NCI-H187 treated with DMSO at 0.1 percent for 48 hours (cell line): ENCODE data around the gene METAP1.
"Not testable (repeated sequence)": the region's sequence is repeated elsewhere in the genome, so short reads cannot be mapped to it uniquely, and the experiment has no call there.

Source experiments
- DNase-seq: peaks from one replicate; lab custom pipeline; 2025; lab: John Stamatoyannopoulos, UW

METAP1 gene

DNA sequence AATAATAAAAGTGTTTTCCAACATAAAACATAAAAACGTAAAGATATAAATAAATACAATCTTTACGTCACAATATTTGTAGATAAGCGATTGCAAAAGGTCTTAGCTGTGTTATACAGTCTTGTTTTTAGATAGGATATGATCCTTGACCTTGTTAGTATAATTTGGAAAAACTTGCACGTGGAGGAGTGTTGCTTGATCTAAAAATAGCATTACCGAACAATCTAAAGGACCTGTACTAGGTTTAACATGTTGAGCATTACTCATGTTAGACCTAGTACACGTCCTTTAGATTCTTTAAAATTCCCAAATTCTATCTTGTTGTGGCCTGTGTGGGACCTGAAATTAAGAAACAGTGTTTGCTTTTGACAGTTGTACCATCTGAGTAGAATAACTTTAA is 1.6 kb downstream of the METAP1 start:
- no peak for DNase-seq

DNA sequence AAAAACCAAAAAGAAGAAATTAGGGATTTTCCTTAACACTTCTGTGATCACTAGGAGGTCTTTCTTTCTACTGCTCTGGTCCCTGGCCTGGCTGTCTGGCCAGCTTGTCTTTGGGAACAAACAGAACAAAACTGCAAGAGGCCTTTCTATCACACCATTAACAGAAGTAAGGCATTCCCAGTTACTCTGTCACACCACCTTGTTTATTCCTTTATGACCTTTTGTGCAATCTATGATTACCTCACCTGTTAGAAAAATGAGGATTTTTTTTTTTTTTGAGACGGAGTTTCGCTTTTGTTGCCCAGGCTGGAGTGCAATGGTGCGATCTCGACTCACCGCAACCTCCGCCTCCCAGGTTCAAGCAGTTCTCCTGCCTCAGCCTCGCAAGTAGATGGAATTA is 3.0 kb downstream of the METAP1 start:
- DNase-seq: no peak

DNA sequence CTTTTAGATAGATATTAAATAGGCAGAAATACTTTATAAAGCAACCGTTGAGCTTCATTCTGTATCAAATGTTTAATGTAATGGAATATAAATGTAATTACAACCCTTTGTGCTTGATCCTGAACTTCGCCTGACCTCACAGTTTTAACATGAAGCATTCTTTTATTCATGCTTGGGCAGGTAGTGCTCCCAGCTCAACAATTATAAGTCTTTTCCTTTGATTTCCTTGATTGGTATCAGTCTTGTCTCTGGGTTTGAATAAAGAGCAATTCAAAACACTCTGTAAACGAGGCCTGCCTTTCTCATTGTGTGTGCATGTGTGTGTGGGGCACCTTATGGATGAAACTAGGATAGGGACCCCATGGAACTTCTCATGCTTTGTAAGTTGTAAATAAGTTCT is 6.8 kb downstream of the METAP1 start:
- no peak for DNase-seq

DNA sequence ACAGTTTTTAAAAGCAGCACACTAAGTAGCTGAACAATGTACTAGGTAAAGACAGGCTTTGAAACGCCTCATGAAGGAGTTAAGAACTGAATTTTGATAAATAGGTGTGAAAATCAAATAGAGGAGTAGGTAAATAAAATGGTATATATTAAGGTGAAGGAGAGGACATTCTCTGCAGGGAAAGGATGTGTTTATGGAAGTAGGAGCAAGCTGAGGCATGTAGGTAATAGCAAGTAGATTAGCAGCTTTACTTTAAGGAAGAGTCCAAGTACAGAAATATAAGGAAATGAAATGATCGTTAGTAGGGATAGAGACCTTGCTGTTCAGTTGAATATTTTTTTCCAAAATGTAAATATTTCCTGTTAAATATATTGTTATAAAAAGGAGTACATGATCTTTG is 12.5 kb downstream of the METAP1 start:
- DNase-seq: no peak

DNA sequence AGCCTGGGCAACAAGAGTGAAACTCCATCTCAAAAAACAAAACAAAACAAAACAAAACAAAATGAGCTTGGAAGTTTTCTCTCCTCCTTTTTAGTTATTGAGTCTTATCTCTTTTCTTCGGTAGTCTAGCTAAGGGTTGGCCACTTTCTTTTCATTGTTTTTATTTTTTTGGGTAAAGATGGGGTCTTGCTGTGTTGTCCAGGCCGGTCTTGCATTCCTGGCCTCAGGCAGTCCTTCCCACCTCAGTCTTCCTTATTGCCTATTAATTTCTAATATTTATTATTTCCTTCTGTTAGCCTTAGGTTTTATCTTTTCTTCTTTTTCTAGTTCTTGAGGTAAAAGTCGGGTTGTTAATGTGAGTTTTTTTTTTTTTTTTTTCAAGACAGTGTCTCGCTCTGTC is 16.4 kb downstream of the METAP1 start:
- no peak for DNase-seq

DNA sequence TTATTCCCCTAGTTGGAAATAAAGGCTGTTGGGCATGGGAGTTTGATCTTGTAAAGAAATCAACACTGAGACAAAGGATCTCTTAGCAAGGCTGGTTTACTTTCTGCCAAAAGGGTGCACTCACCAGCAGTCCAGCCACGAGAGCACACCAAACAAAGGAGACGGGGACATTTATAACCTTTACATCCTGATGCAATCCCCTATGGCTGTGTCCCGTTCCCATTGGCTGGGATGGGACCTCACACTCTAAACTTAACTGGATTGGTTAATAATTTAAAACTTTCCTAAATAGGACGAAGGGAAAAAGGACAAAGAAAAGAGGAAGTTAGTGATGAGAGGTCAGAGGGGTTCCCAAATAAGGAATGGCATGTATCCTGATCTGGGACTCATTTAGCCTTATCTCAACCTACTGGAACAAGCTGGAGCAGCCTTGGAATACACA is 17.9 kb downstream of the METAP1 start:
- DNase-seq: no peak

DNA sequence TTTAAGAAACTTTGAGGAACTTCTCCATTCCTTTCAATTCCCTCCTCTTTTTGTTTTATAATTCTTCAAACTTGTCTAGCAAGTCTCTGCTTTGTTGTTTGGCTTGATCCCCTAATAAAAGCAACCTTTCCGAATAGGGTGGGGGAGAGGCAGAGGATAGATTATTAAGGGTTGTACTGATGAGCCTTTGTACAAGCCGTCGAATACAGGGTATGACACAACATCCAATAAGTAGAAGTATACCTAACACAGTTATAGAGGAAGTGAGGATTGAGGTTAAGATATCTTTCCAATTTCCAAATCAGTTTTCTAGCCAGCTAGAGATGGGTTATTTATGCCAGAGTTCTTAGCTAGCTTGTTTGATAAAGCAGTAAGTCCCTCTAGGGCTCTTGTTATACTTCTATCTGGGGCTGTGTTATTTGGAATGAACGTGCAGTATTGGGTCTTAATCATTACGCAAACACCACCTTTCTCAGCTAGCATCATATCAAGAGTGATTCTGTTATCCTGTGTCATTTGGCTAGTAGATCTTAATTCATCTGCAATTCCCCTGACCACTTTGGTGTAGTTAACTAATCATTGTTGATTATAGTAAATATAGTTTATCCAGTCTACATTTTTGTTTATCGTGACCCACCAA is 18.5 kb downstream of the METAP1 start:
- no peak for DNase-seq

DNA sequence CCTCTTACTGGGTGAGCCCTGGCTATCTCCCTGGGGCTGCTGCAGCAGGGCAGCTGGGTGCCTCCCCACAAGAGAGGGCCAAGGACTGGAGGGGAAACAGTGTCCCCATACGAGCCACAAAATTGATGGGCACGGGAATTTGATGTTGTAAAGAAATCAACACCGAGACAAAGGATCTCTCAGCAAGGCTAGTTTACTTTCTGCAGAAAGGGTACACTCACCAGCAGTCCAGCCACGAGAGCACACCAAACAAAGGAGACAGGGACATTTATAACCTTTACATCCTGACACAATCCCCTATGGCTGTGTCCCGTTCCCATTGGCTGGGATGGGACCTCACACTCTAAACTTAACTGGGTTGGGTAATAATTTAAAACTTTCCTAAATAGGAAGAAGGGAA is 25.9 kb downstream of the METAP1 start:
- DNase-seq: no peak

DNA sequence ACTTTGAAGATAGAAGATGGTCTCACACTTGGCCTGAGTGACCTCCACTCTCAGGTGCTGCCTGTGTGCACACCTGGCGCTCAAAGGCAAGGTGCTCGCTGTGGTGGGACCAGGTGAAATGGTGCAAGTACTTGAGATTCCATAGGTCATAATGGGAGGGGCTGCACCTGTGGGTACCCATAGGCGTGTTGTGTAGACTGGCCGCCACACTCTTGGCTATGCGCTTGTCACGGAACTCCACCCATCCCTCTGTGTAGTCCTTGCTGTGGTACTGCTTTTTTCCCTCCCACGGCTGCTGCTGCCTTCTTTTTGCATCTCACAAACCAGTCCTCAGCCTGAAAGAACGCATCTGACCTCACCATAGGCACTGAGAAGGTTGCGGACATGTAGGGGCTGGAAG is 27.0 kb downstream of the METAP1 start:
- no peak for DNase-seq

DNA sequence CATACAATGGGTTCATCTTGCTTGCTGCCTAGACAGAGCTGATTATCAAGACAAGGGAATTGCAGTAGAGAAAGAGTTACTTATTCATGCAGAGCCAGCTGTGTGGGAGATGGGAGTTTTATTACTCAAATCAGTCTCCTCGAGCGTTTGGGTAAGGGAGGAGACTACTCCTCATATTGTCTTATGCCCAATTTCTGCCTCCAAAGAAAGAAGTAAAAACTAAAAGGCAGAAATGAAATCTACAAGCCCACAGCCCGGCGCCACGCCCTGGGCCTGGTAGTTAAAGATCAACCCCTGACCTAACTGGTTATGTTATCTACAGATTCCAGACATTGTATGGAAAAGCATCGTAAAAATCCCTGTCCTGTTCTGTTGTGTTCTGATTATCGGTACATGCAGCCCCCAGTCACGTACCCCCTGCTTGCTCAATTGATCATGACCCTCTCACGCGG is 28.3 kb downstream of the METAP1 start:
- DNase-seq: not testable (repeated sequence)

DNA sequence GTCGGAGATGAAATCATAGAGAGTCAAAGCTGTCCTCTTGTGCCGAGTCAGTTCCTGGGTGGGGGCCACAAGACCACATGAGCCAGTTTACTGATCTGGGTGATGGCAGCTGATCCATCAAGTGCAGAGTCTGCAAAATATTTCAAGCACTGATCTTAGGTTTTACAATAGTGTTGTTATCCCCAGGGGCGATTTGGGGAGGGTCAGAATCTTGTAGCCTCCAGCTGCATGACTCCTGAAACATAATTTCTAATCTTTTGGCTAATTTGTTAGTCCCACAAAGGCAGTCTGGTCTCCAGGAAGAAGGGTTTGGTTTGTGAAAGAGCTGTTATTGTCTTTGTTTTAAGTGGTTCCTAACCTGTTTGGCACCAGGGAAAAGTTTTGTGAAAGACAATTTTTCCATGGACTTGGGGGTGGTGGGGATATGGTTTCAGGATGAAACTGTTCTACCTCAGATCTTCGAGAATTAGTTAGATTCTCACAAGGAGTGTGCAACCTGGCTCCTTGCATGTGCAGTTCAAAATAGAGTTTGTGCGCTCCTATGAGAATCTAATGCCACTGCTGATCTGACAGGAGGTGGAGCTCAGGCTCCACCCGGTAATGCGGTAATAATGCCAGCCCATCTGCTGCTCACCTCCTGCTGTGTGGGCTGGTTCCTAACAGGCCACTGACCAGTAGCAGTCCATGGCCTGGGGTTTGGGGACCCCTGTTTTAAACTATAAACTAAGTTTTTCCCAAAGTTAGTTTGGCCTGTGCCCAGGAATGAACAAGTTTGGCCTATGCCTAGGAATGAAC is 29.2 kb downstream of the METAP1 start:
- no peak for DNase-seq

DNA sequence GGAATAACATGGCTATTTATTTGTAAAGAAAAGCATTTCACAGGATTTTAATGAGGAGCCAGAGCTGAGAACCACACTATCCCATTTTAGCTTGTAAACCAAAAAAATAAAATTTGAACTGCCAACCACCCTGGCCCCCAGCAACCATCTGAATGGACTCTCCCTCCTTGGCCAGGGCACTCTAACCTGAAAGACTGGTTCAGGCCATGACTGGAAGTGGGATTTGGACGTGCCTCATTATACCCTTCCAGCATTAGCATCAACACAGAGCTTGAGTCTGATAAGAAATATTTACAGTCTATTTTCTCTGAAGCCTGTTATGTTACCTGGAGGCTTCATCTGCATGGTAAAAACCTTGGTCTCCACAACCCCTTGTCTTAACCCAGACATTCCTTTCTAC is 30.0 kb downstream of the METAP1 start:
- no peak for DNase-seq

DNA sequence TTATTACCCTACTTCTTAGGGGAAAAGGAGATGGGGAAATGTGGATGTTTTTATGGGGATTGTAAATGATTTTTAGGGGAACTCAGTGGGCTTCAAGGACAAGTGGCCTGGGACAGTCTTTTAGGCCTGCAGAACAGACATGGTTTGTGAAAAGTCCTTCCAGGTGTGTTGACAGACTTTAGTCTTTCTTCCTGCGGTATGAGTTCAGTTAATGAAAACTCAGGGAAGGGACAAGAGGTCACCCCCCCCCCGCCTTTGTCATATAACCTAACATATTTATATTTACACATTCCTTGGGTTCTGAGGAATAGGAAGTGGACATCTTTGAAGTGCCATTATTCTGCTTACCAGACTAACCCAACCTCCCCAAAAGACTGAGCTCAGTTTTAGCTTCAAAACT is 31.8 kb downstream of the METAP1 start:
- no peak for DNase-seq

DNA sequence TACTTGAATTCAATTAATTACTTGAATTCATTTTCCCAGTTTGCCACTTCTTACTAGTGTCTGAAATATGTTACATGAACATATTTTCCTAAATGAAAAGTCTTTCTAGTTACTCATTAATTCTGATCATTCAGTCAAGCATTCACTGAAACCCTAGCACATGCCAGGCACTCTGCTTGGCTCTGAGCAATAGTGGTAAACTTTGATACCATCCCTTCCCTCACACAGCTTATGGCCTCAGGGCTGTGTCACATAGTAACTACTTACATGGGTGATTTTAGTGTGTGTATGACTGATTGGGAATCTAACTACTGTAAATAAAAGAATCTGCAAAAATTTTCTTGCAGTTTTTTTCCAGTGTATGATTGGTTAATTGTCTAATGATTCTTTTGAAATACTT is 32.7 kb downstream of the METAP1 start:
- no peak for DNase-seq

DNA sequence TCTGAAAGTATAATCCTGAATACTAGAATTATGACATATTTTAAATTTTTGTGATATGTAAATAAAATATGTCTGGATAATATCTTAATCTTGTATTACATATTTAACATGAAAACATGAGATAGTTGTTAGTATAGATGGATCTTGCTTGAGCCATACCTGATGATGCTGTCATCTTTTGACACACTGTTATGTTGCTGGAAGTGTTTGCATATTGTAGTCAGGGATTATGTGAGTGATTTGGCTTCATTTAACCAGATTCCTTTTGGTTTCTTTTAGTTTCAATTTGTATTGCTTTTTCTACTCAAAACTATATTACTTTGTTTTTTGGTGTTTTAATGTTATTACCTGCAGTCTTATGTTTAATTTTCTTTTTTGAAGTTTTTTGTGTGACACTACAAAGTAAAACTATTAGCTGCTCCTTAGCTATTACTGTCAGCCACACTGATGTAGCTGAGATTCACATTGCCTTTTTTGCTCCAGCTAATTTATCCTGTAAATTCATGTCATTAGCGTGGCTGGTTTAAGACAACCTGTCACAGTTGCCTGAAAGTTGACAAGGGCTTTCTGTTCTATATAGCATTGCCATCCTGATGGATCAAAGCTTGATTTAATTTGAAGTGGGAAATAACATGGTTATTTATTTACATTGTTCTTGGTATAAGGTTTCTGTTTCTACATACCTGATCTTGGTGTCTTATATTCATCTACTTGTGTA is 33.7 kb downstream of the METAP1 start:
- DNase-seq: no peak

DNA sequence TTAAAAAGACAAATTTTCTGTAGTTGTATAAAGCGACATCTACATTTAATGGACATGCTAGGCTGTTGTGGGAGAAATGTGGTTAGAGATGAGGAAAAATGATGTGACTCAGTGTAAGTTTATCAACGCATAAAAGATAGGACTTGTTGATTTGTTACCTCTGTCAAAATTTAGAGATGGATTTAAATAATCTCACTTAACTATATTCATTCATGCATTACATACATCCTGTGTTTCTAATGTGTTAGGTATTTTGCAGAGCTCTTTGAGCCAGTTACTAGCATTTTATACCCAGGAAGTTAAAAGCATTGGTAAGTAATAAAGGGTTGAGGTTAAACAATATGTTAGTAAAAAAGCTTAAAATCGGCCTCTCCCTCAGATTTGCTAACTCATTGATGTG is 34.3 kb downstream of the METAP1 start:
- no peak for DNase-seq

DNA sequence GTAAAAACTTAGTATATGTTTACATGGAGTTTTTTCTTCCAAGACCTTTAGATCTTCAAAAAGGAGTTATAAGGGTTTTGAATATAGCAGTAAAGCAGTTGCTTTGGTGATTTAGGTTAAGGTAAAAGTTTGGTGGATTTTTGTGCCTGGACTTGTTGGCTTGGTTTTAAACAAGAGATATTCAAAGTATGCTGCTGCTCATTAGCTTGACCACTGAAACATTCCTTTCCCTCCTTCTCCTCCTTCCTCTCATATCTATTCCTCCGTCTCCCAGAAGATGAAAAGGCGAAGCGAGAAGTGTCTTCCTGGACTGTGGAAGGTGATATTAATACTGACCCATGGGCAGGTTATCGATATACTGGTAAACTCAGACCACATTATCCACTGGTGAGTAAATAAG is 38.4 kb downstream of the METAP1 start:
- no peak for DNase-seq

DNA sequence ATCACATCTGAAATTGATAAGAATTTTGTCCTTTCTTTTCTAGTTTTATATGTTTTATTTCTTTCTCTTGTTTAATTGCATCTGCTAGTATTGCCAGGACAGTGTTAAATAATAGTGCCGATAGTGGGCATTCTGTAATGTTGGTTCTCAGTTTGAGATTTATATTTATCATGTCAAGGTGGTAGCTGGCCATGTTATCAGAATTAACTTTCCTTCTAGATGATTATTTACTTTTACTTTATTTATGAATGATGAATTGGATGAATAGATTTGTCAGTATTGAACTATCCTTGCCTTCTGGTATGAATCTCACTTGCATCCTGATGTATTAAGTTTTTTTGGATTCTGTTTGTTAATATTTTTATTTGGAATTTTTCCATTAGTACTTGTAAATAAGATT is 42.7 kb downstream of the METAP1 start:
- no peak for DNase-seq

DNA sequence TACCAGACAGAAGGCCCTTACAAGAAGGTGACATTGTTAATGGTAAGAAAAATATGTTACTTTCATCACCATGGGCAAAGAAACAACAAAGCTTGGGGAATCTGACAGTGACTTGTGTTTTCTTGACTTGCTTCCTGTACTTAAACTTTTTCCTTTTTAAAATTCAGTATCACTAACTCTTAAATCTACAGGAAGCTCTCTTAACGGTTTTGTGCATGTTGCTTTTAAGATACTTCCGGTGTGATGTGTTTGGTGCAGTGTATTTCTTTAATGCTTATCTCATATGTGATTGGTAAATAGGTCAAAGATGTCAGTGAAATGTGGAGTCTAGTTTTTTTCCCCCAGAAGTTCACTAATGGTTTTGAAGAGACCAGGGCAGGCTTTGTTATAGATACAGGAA is 47.8 kb downstream of the METAP1 start:
- DNase-seq: no peak

DNA sequence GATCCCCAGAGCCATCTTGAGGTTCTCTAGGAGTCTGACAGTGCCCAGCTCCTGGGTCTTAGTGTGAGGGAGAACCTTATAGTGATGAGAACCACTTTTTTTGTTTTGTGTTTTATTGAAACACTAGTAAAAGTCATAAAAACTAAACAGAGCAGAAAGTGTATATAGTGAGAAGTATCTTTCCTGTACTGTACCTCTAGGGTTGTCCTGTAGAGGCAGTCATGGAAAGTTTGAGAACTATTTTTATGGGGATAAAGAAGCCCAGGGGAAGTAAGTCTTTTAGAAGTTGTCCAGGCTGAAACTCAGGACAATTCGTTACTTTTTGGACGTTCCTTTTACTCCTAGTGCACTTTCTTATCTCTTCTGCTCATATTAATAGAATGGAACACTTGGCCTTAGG is 52.2 kb downstream of the METAP1 start:
- DNase-seq: no peak

DNA sequence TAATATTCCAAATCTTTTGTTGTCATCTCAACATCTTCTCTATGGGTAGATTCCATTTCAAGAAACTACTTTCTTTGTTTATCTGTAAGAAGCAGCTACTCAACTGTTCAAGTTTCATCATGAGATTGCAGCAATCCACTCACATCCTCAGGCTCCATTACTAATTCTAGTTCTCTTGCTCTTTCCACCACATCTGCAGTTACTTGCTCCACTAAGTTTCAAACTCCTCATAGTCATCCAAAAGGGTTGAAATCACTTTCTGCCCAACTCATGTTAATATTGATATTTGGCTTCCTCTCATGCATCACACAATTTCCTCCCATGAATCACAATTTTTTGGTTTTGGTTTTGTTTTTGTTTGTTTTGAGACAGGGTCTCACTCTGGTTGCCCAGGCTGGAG is 57.4 kb downstream of the METAP1 start:
- no peak for DNase-seq

DNA sequence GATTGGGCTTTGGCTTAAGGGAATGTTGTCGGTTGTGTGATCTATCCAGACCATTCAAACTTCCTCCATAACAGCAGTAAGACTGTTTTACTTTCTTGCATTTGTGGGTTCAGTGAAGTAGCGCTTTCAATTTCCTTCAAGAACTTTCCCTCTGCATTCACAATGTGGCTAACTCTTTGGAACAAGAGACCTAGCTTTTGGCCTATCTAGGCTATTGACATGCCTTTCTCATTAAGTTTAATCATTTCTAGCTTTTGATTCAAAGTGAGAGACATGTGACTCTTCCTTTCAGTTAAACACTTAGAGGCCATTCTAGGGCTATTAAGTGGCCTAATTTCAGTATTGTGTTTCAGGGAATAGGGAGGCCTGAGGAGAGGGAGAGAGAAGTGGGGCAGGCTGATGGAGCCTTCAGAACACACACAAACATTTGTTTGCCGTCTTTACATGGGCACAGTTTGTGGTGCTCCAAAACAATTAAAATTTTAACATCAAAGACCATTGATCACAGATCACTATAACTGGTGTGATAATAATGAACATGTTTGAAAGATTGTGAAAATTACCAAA is 59.0 kb downstream of the METAP1 start:
- no peak for DNase-seq

DNA sequence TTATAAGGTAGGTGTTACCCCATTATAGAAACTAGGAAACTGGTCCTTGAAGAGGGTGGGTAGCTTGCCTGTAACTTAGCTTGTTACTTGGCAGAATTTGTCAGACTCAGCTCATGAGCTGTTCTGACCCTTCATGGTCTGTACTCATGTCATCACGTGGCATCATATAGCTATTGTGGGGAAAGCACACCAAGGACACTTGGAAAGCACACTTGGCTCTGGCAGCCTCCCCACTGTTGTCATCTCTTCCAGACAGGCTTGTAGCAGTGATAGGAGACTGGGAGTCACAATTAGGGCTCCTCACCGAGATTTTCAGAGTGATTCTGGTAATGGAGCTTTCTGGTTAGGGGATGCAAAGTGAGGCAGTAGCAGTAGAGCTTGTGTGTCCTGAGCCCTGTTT is 62.7 kb downstream of the METAP1 start:
- DNase-seq: no peak
